GM12801 (cell line): ENCODE measurements around the gene MAML2.

Experiments used
- CTCF ChIP-seq: IDR thresholded peaks from one replicate; pipeline ENCODE4 v1.5.1; 2011; ENCODE audit warnings: control low read depth; ENCODE audit not compliant: insufficient read length; ENCODE audit errors: extremely low read depth

MAML2 gene

GRCh38 chr11:96043291-96043690, 299.7 kb downstream of the MAML2 start:
- TF ChIP-seq CTCF: no peak

- no peak for TF ChIP-seq CTCF
These were observed 304.9 kb downstream of the MAML2 start for GRCh38 chr11:96038046-96038445.

GRCh38 chr11:96037405-96037949, 305.5 kb downstream of the MAML2 start:
- no peak for TF ChIP-seq CTCF

- no peak for TF ChIP-seq CTCF
These were observed 306.1 kb downstream of the MAML2 start for GRCh38 chr11:96036863-96037262.

GRCh38 chr11:96035740-96036078, 307.3 kb downstream of the MAML2 start:
- TF ChIP-seq CTCF: no peak

- TF ChIP-seq CTCF: no peak
These were observed 307.8 kb downstream of the MAML2 start for GRCh38 chr11:96035031-96035739.

- TF ChIP-seq CTCF: no peak
These were observed 309.4 kb downstream of the MAML2 start for GRCh38 chr11:96033599-96033998.
